Measurements from ENCODE around the gene ATG13.

Gene ATG13

DNA sequence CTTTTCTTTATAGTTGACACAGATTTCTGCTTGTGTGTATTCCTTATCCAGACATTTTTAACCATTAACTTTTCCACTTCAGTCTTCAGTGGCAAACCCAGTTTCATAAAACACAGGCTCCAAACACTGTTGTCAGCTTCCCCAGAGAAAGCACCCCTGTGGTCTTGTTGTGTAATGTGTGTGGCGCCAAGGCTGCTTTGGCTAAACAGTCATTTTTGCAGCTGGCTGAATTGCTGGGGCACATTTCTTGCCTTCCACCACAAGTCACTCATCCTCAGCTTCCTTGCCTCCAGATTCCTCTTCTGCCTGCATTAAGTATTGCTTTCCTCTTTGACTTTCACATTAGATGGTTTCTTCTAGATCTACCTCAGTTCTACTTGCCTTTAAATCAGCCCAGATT lies 42.6 kb downstream of the ATG13 start (continued):
- no peak for TF ChIP-seq HOXA7 (CRISPR knock-in tag; IDR thresholded peaks at IDR 0.05; ENCODE audit: borderline replicate concordance)

DNA sequence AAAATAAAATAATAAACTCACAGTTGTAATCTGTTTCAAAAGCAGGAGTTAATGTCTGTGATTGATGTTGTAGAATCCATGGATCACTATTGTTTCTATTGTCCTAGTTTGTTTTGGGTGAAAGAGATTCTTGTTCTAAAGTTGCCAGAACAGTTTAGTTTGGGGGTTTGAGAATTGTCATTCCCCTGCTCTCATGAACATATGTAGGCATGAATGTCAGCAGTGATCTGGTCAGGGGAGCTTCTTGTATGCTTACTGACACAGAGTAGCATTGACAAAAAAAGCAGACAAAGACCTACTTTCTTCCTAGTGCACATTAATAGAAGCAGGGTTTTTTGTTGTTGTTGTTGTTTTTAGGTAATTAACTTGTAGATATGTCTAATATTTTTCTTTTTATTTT lies 44.5 kb downstream of the ATG13 start:
- peaks cover 14 to 85% of the 10 kb centered on the region in 2 experiments for H3K36me3 ChIP-seq (ENCODE audit: control insufficient read depth in 2 of 2, insufficient read depth in 1 of 2, low read length in 2 of 2)
- CTCF ChIA-PET, result no interaction called here
- TF ChIP-seq ZNF169 (tag by site-specific recombination; IDR thresholded peaks at IDR 0.05) (no peak), WT1 (tag by site-specific recombination; IDR thresholded peaks at IDR 0.05) (no peak), ZNF404 (tag by site-specific recombination; IDR thresholded peaks at IDR 0.05) (no peak), ZNF624 (tag by site-specific recombination; IDR thresholded peaks at IDR 0.05) (no peak), ZNF19 (tag by site-specific recombination; IDR thresholded peaks at IDR 0.05; ENCODE audit: low read depth) (no peak), ZBTB7A (tag by site-specific recombination; IDR thresholded peaks at IDR 0.05; ENCODE audit: low read depth) (no peak), TRIM28 (IDR thresholded peaks at IDR 0.05; ENCODE audit: borderline replicate concordance, low read length) (no peak), ZNF449 (tag by site-specific recombination; IDR thresholded peaks at IDR 0.05) (no peak), ZXDB (tag by site-specific recombination; IDR thresholded peaks at IDR 0.05) (no peak), ZNF610 (tag by site-specific recombination; IDR thresholded peaks at IDR 0.05; ENCODE audit: borderline replicate concordance) (no peak), SETDB1 (IDR thresholded peaks at IDR 0.05; ENCODE audit: insufficient read length, low read length) (no peak)

GRCh38 chr11:46662366-46662765 lies 45.0 kb downstream of the ATG13 start:
- Histone ChIP-seq H3K9me3 (ENCODE audit: control insufficient read depth, insufficient read depth, low read depth, low read length) (no peaks in the 10 kb centered on the region), H3K4me1 (ENCODE audit: control insufficient read depth, insufficient read depth, low read length) (no peaks in the 10 kb centered on the region), H3K4me3 (ENCODE audit: low read depth, low read length) (no peak overlapping the region), H3K36me3 (ENCODE audit: control insufficient read depth in 2 of 2, insufficient read depth in 1 of 2, low read length in 2 of 2) (peaks cover 14 to 85% of the 10 kb centered on the region in 2 experiments), H3K27ac (ENCODE audit: extremely low read depth, low read depth, low read length) (no peak overlapping the region)
- ChIA-PET CTCF (no interaction called here), POLR2A (no interaction called here)
- TF ChIP-seq ZNF404 (tag by site-specific recombination; IDR thresholded peaks at IDR 0.05) (no peak), ZNF585B (tag by site-specific recombination; IDR thresholded peaks at IDR 0.05) (no peak), HOXC10 (CRISPR knock-in tag; IDR thresholded peaks at IDR 0.05) (no peak)
- TF ChIP-seq, protein P1, sequence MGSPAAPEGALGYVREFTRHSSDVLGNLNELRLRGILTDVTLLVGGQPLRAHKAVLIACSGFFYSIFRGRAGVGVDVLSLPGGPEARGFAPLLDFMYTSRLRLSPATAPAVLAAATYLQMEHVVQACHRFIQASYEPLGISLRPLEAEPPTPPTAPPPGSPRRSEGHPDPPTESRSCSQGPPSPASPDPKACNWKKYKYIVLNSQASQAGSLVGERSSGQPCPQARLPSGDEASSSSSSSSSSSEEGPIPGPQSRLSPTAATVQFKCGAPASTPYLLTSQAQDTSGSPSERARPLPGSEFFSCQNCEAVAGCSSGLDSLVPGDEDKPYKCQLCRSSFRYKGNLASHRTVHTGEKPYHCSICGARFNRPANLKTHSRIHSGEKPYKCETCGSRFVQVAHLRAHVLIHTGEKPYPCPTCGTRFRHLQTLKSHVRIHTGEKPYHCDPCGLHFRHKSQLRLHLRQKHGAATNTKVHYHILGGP (tag by site-specific recombination; IDR thresholded peaks at IDR 0.05), result no peak

More for the DNA sequence above, 44.5 kb downstream of the ATG13 start:
- POLR2A ChIA-PET, result no interaction called here
- Histone ChIP-seq H3K9me3 (ENCODE audit: control insufficient read depth, insufficient read depth, low read depth, low read length) (no peaks in the 10 kb centered on the region), H3K4me3 (ENCODE audit: low read depth, low read length) (no peak overlapping the region), H3K4me1 (ENCODE audit: control insufficient read depth, insufficient read depth, low read length) (no peaks in the 10 kb centered on the region), H3K27ac (ENCODE audit: extremely low read depth, low read depth, low read length) (no peak overlapping the region)

DNA sequence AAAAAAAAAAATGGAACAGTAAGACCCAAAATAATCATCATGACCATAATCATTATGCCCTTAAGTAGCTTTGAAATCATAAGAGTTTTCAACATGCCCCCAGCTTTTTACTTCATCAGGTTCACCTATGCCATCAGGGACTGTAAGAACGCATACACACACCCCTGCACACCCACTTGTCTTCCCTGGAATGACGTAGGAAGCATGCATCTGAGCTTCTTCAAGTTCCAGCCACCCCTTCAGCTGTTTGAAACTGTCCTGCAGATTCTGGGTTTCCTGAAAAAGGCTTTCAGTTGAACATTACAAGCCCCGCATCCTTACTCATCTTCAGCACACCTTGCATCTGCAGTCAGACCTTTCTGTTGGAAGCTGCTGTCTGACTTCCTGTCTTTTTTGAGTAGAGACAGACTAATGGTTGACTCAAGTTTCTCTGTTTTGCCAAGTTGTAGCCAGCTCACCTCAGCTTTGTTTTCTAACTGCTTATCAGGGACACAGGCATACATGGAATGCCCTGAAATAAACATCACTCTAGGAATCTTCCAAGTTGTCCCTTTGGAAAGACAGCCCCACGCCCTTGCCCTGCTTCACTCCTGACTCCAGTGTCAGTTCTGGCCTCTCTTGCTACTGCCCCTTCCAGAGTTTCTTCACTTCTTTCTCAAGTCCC lies 46.1 kb downstream of the ATG13 start:
- POLR2A ChIA-PET, result no interaction called here
- Histone ChIP-seq H3K4me1 (ENCODE audit: control insufficient read depth, insufficient read depth, low read length) (no peaks in the 10 kb centered on the region), H3K27ac (ENCODE audit: extremely low read depth, low read depth, low read length) (no peak overlapping the region), H3K9me3 (ENCODE audit: control insufficient read depth, insufficient read depth, low read depth, low read length) (no peaks in the 10 kb centered on the region), H3K4me3 (ENCODE audit: low read depth, low read length) (no peak overlapping the region), H3K36me3 (ENCODE audit: control insufficient read depth in 2 of 2, insufficient read depth in 1 of 2, low read length in 2 of 2) (peaks cover 9 to 85% of the 10 kb centered on the region in 2 experiments)
- CTCF ChIA-PET, result interaction anchor here (0.7 kb wide), 1 partner anchor 500 kb away, joined by 5 read pairs; no protein-coding TSS in a partner anchor
- no peak for TF ChIP-seq ZNF664 (tag by site-specific recombination; IDR thresholded peaks at IDR 0.05)
- TF ChIP-seq ZNF561 (tag by site-specific recombination; IDR thresholded peaks at IDR 0.05; ENCODE audit: borderline replicate concordance), result no peak
- TF ChIP-seq ZSCAN30 (tag by site-specific recombination; IDR thresholded peaks at IDR 0.05), result no peak
- TF ChIP-seq ZNF658 (tag by site-specific recombination; IDR thresholded peaks at IDR 0.05), result no peak
- no peak for TF ChIP-seq ZNF560 (tag by site-specific recombination; IDR thresholded peaks at IDR 0.05; ENCODE audit: borderline replicate concordance)
- TF ChIP-seq ZNF645 (tag by site-specific recombination; IDR thresholded peaks at IDR 0.05), result no peak
- no peak for TF ChIP-seq ZBTB8A (tag by site-specific recombination; IDR thresholded peaks at IDR 0.05)

Data from HEK293 (cell line).